DND-41 (cell line): ENCODE results near the gene MAGI1.

Source experiments
- ATAC-seq: fragments of 200-7000 bp; cut with Tn5 transposase; 3 replicates; pipeline ENCODE4 v1.9.1; 2021; ENCODE audit warnings: low read depth; ENCODE audit not compliant: insufficient read depth
- DNase-seq: peaks from one replicate; pipeline ENCODE4 v3.0.0-alpha.2; 2020
- H2AFZ ChIP-seq: 2 replicates; pipeline ENCODE4 v1.6.0; 2012; ENCODE audit warnings: low read depth, low read length
- H3K27ac ChIP-seq: 2 replicates; pipeline ENCODE4 v1.5.1; 2012; ENCODE audit warnings: low read length, inconsistent platforms
- H3K27me3 ChIP-seq: fragments of 200-600 bp; sonication (generic); 2 replicates; pipeline ENCODE4 v1.6.0; 2012; ENCODE audit warnings: low read length, mild to moderate bottlenecking, inconsistent platforms; ENCODE audit not compliant: insufficient read depth, poor library complexity
- H3K36me3 ChIP-seq: 2 replicates; pipeline ENCODE4 v1.5.1; 2012; ENCODE audit warnings: low read length, inconsistent platforms; ENCODE audit not compliant: insufficient read depth
- H3K4me1 ChIP-seq: 2 replicates; pipeline ENCODE4 v1.5.1; 2012; ENCODE audit warnings: mild to moderate bottlenecking, low read length; ENCODE audit not compliant: insufficient read depth
- H3K4me2 ChIP-seq: 2 replicates; pipeline ENCODE4 v1.6.0; 2012; ENCODE audit warnings: mild to moderate bottlenecking, moderate library complexity, low read length, inconsistent platforms; ENCODE audit not compliant: insufficient read depth
- H3K4me3 ChIP-seq, 2 experiments: fragments of 200-600 bp in 1 of 2; shearing (Covaris generic) in 1 of 2; 2 replicates each; pipeline ENCODE4 v1.5.1; 2012 to 2016; ENCODE audit warnings: inconsistent platforms in 2 of 2, low read length in 2 of 2, mild to moderate bottlenecking in 2 of 2, low read depth in 1 of 2, moderate library complexity in 1 of 2
- H3K79me2 ChIP-seq: 2 replicates; pipeline ENCODE4 v1.6.0; 2012; ENCODE audit warnings: low read length, inconsistent platforms; ENCODE audit not compliant: insufficient read depth
- H3K9ac ChIP-seq: 2 replicates; pipeline ENCODE4 v1.6.0; 2012; ENCODE audit warnings: low read depth, mild to moderate bottlenecking, inconsistent platforms, low read length, moderate library complexity
- H3K9me3 ChIP-seq: 2 replicates; pipeline ENCODE4 v1.5.1; 2012; ENCODE audit warnings: low read length, moderate library complexity, mild to moderate bottlenecking, inconsistent platforms; ENCODE audit not compliant: insufficient read depth, severe bottlenecking
- H4K20me1 ChIP-seq: 2 replicates; pipeline ENCODE4 v1.6.0; 2012; ENCODE audit warnings: low read length; ENCODE audit not compliant: insufficient read depth
- CTCF ChIP-seq: IDR thresholded peaks from 2 replicates; pipeline ENCODE4 v1.5.1; 2012; ENCODE audit warnings: borderline replicate concordance, low read length, moderate library complexity, mild to moderate bottlenecking; ENCODE audit not compliant: poor library complexity, severe bottlenecking; ENCODE audit errors: extremely low read depth
- EZH2 ChIP-seq: IDR thresholded peaks from 3 replicates; pipeline ENCODE4 v1.6.1; 2012; ENCODE audit warnings: borderline replicate concordance, low read depth, mild to moderate bottlenecking, moderate library complexity, low read length, inconsistent platforms; ENCODE audit not compliant: severe bottlenecking

The MAGI1 gene

GRCh38 chr3:65623362-65623761 is 415.4 kb downstream of the MAGI1 start:
- TF ChIP-seq CTCF (no peak), EZH2 (no peak)

GRCh38 chr3:65619888-65620287 is 418.8 kb downstream of the MAGI1 start:
- Histone ChIP-seq H4K20me1 (no peaks in the 10 kb centered on the region), H3K9ac (no peak overlapping the region), H3K27ac (no peak overlapping the region), H3K4me3 (no peak overlapping the region), H3K79me2 (no peaks in the 10 kb centered on the region), H3K9me3 (no peaks in the 10 kb centered on the region), H2AFZ (no peak overlapping the region), H3K4me1 (no peaks in the 10 kb centered on the region), H3K4me2 (no peak overlapping the region), H3K27me3 (no peaks in the 10 kb centered on the region), H3K36me3 (no peaks in the 10 kb centered on the region)
- no peak for ATAC-seq
- TF ChIP-seq EZH2: no peak
- TF ChIP-seq CTCF: no peak
- no peak for DNase-seq

More at GRCh38 chr3:65623362-65623761, 415.4 kb downstream of the MAGI1 start:
- H3K4me1 ChIP-seq: no peaks in the 10 kb centered on the region
- H3K9ac ChIP-seq: no peak overlapping the region
- H3K27me3 ChIP-seq: no peaks in the 10 kb centered on the region
- H4K20me1 ChIP-seq: no peaks in the 10 kb centered on the region
- H3K36me3 ChIP-seq: no peaks in the 10 kb centered on the region
- H3K4me3 ChIP-seq: no peak overlapping the region
- DNase-seq (no peak), ATAC-seq (no peak)
- no peak overlapping the region for H3K4me2 ChIP-seq
- no peak overlapping the region for H2AFZ ChIP-seq
- H3K9me3 ChIP-seq: no peaks in the 10 kb centered on the region
- H3K79me2 ChIP-seq: no peaks in the 10 kb centered on the region
- no peak overlapping the region for H3K27ac ChIP-seq

GRCh38 chr3:65619451-65619881 is 419.3 kb downstream of the MAGI1 start:
- no peak overlapping the region for H3K27ac ChIP-seq
- no peak overlapping the region for H3K4me3 ChIP-seq
- no peaks in the 10 kb centered on the region for H3K9me3 ChIP-seq
- no peaks in the 10 kb centered on the region for H3K79me2 ChIP-seq
- no peak overlapping the region for H2AFZ ChIP-seq
- no peak overlapping the region for H3K4me2 ChIP-seq
- H4K20me1 ChIP-seq: no peaks in the 10 kb centered on the region
- no peak for ATAC-seq
- DNase-seq: no peak
- no peaks in the 10 kb centered on the region for H3K27me3 ChIP-seq
- no peak overlapping the region for H3K9ac ChIP-seq
- no peak for TF ChIP-seq CTCF
- TF ChIP-seq EZH2: no peak
- H3K36me3 ChIP-seq: no peaks in the 10 kb centered on the region
- H3K4me1 ChIP-seq: no peaks in the 10 kb centered on the region

- H3K9ac ChIP-seq: no peak overlapping the region
- H3K27ac ChIP-seq: no peak overlapping the region
- H3K4me1 ChIP-seq: no peaks in the 10 kb centered on the region
- no peaks in the 10 kb centered on the region for H3K9me3 ChIP-seq
- no peak for ATAC-seq
- TF ChIP-seq EZH2 (no peak), CTCF (no peak)
- H2AFZ ChIP-seq: no peak overlapping the region
- H3K36me3 ChIP-seq: no peaks in the 10 kb centered on the region
- no peak overlapping the region for H3K4me3 ChIP-seq
- H3K27me3 ChIP-seq: no peaks in the 10 kb centered on the region
- no peak overlapping the region for H3K4me2 ChIP-seq
- H4K20me1 ChIP-seq: no peaks in the 10 kb centered on the region
- DNase-seq: no peak
- no peaks in the 10 kb centered on the region for H3K79me2 ChIP-seq
Observed at GRCh38 chr3:65618599-65618998, 420.1 kb downstream of the MAGI1 start.
